Measurements from ENCODE around the gene KIF1C.

- TF ChIP-seq CTCF (IDR thresholded peaks at IDR 0.05) (no peak), POLR2AphosphoS5 (IDR thresholded peaks at IDR 0.05; ENCODE audit: insufficient read depth in 1 of 2, low read depth in 1 of 2) (no peak)
Observed at GRCh38 chr17:5020502-5021023, 22.8 kb downstream of the KIF1C start.
